ENCODE measurements around the gene PPFIBP1.

DNA sequence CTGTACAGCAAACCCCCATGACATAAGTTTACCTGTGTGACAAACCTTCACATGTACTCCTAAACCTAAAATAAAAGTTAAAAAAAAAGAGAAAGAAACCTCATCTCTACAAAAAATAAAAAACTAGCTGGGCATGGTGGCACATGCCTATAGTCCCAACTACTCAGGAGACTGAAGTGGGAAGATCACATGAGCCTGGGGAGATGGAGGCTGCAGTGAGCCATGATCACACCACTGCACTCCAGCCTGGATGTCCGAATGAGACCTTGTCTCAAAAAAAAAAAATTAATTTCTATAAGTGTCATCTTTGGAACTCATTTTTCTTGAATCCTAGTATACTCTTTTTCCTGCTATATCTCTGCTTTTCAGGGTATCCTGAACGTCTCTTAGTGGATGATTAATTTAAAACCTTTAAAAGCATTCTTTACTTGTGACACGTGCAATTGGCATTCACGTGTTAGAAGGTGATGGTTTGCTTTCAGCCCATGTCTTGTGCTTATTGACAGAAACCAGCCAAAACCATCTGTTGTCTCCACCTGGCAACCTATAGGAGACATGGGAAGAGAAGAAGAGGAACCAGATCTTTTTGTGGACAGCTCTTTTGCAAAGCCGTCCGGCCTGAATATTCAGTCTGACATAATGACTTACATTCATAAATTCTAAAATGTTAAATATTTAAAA, 30.6 kb upstream of the PPFIBP1 start:
- TF ChIP-seq POLR2AphosphoS5 (IDR thresholded peaks at IDR 0.05) (no peak), POLR2A (IDR thresholded peaks at IDR 0.05) (no peak)
